ENCODE results near the gene PANK2. TPM values are rescaled to one million over a fixed set of nuclear protein-coding genes. Genes with fewer than 3 reads are reported as not detected.
"Not testable (repeated sequence)": the region's sequence is repeated elsewhere in the genome, so short reads cannot be mapped to it uniquely, and the experiment has no call there.

The PANK2 gene
- polyA plus RNA-seq, 1 donor, result 32.7 TPM

- DNase-seq, result no peak
Measured at GRCh38 chr20:3871550-3872265, 17.5 kb upstream of the PANK2 start.

- no peak for DNase-seq
Measured at GRCh38 chr20:3873507-3873906, 15.7 kb upstream of the PANK2 start.

GRCh38 chr20:3874194-3874844 is 14.9 kb upstream of the PANK2 start:
- DNase-seq, result no peak

GRCh38 chr20:3875378-3875974 is 13.7 kb upstream of the PANK2 start:
- DNase-seq, result no peak

- DNase-seq, result no peak
Measured at GRCh38 chr20:3876000-3876399, 13.2 kb upstream of the PANK2 start.

GRCh38 chr20:3876676-3877075 is 12.5 kb upstream of the PANK2 start:
- DNase-seq, result no peak

- not testable (repeated sequence) for DNase-seq
Measured at GRCh38 chr20:3878921-3879274, 10.3 kb upstream of the PANK2 start.

GRCh38 chr20:3885715-3886114 is 3.5 kb upstream of the PANK2 start:
- no peak for DNase-seq

GRCh38 chr20:3887876-3888620 is 1.1 kb upstream of the PANK2 start:
- no peak for DNase-seq

GRCh38 chr20:3889489-3890397 is 556 bp downstream of the PANK2 start:
- DNase-seq, result peak; percentile 48

- DNase-seq, result no peak
Measured at GRCh38 chr20:3890398-3890751, 1.2 kb downstream of the PANK2 start.

GRCh38 chr20:3890999-3891929 is 2.1 kb downstream of the PANK2 start:
- DNase-seq, result no peak

- DNase-seq, result no peak
Measured at GRCh38 chr20:3894796-3895195, 5.6 kb downstream of the PANK2 start.

GRCh38 chr20:3896302-3896701 is 7.1 kb downstream of the PANK2 start:
- DNase-seq, result no peak

- no peak for DNase-seq
Measured at GRCh38 chr20:3896853-3897583, 7.8 kb downstream of the PANK2 start.

GRCh38 chr20:3898181-3898580 is 9.0 kb downstream of the PANK2 start:
- DNase-seq, result not testable (repeated sequence)

- DNase-seq, result no peak
Measured at GRCh38 chr20:3898639-3899038, 9.5 kb downstream of the PANK2 start.

GRCh38 chr20:3900187-3900604 is 11.0 kb downstream of the PANK2 start:
- DNase-seq, result no peak

GRCh38 chr20:3901028-3901705 is 12.0 kb downstream of the PANK2 start:
- no peak for DNase-seq

Measured in hindlimb muscle (tissue), 1 donor.